Lower leg skin (tissue), 4 donors: ENCODE measurements around the gene MRPL49. TPM values are rescaled to one million over a fixed set of nuclear protein-coding genes. Genes with fewer than 3 reads are reported as not detected.
A peak's percentile ranks its signal among the peaks of the same experiment; 100 is the strongest.

Experiments used
- DNase-seq, 2 donors: peaks; one replicate each; pipeline ENCODE4 v3.0.0-alpha.2; 2019; ENCODE audit warnings: low spot score in 2 of 2
- H3K4me3 ChIP-seq: fragments of 200-600 bp; sonication (generic); 2 replicates; pipeline ENCODE4 v1.5.1; 2017; ENCODE audit warnings: mild to moderate bottlenecking, low read depth; ENCODE audit not compliant: poor library complexity, severe bottlenecking
- CTCF ChIP-seq, 3 donors: fragments of 450-650 bp; IDR thresholded peaks; one replicate each; pipeline ENCODE4 v1.5.1; 2016; ENCODE audit warnings: antibody characterized with exemption in 3 of 3, mild to moderate bottlenecking in 3 of 3, moderate library complexity in 2 of 3
- POLR2A ChIP-seq, 2 donors: fragments of 450-650 bp; IDR thresholded peaks; one replicate each; pipeline ENCODE4 v1.6.1; 2016 to 2017; ENCODE audit warnings: antibody characterized with exemption in 2 of 2, mild to moderate bottlenecking in 1 of 2, moderate library complexity in 1 of 2
- WGBS, 2 donors: methylation state at CpG; one replicate each; pipeline ENCODE4 v1.1.5; 2018; 5-methylcytosine and 5-hydroxymethylcytosine counted together
- intact Hi-C: fragments of 100-400 bp; cut with DNase I; formaldehyde crosslinking; loops from one replicate; pipeline ENCODE4 v1.15.0; 2023; ENCODE audit warnings: low total_unique reads
- total RNA-seq, 4 donors: library from RNA; depleted of rRNA; stranded (reverse); fragments of >200 nt; gene quantifications; one replicate each; pipeline ENCODE4 v1.1.0, GENCODE V29; 2016

MRPL49 gene
- total RNA-seq = 100 to 1,000 TPM in 1 of 4 donors, 10 to 100 TPM in 3; 61.0 to 107 (median 82.4) TPM

DNA sequence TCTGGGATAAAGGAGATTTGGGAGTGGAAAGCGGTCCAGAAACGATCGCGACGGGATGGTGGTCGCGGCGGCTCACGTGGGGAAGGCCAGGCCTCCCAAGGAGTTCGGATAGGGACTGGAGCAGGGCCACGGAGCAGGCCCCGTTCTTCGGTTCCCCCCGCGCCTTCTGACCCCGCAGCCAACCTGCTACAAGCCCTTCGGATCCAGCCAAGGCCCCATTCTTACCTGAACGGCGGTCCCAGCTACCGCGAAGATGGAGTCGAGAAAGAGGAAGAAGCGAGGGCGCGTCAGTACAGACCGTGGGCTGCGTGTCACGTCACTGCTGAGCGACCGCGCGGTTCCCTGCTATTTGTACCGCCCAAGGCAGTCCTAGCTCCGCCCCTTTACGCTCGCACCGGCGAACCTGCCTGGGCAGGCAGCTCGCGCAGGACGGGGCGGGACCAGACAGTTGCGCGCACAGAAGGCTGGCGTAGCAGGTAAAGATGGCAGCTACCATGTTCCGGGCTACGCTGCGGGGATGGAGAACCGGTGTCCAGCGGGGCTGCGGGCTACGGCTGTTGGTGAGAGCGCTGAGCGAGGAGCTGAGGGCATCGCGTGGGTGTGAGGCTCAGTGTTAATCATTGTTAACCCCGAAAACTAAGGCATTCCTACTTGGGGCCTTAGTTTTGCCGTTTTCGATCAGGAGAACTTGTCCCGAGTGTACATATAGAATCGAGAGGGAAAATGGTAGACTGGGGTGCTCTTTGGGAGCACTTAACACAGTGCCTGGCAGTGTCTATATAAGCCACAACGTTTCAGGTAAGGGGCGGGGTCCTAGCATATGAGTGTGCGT is at the start of gene MRPL49, which contains the start of gene FAU:
Gene MRPL49, plus strand, starts transcription at position 457 of the 832 bp plus-strand sequence. Its CDS starts 26 bp downstream, at position 483.
Gene FAU, minus strand, starts transcription at position 270 of the 832 bp plus-strand sequence. CDS start 321 bp downstream, outside the sequence.
- H3K4me3 ChIP-seq = peak within 1 kb of the TSS; percentile 80
- TF ChIP-seq CTCF (IDR thresholded peaks at IDR 0.05) = no peak
- no peak for TF ChIP-seq POLR2A (IDR thresholded peaks at IDR 0.05)
- intact Hi-C loops = no loop called here
- 0% methylated on average over 48 to 64 of the region's 64 CpGs for WGBS, 2 donors
- peak; percentile 97 to 100 for DNase-seq

DNA sequence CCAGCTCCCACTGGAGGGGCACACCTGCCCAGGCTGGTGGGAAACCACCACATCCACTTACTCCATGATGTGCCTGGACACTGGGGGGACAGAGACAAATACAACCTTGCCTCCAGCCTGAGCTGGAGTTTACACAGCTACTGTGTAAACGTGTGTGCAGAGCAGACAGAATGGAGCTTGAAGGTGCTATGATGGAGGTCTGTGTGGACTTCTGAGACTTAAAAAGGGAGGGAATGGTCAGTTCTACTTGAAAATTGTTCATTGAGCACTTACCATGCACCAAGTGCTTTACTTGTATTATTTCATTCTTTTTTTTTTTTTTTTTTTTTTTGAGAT is 49.5 kb upstream of the MRPL49 start:
- WGBS, 2 donors = 55 to 62% methylated on average over 1 of the region's 1 CpG
- TF ChIP-seq CTCF (IDR thresholded peaks at IDR 0.05) (no peak), POLR2A (IDR thresholded peaks at IDR 0.05) (no peak)
- no peak for DNase-seq
- intact Hi-C loops = no loop called here
- no peak overlapping the region for H3K4me3 ChIP-seq

- H3K4me3 ChIP-seq = no peak overlapping the region
- no peak for DNase-seq
- 76 to 77% methylated on average over 4 of the region's 4 CpGs for WGBS, 2 donors
- TF ChIP-seq CTCF (IDR thresholded peaks at IDR 0.05) (no peak), POLR2A (IDR thresholded peaks at IDR 0.05) (no peak)
- intact Hi-C loops = no loop called here
These were observed 44.7 kb upstream of the MRPL49 start for GRCh38 chr11:65077451-65077850.

DNA sequence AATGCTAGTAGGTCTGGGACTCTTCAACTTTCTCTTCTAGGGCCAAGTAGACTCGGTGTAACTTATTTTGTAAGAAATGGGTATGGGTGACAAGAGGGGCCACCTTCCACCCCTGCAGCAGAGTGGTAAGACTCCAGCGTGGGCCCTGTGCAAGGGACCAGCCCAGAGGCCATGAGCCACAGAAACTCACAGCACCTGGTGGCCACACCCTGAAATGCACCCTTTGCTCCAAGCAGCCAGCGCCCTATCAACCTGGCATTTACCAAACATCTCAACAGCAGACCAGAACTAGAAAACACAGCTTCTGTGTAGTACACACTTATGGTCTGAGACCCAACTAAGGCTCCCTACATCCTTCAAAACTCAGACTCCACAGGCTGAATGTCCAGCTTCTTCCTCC is 44.0 kb upstream of the MRPL49 start:
- no peak for DNase-seq
- intact Hi-C loops = no loop called here
- no peak overlapping the region for H3K4me3 ChIP-seq
- WGBS, 2 donors = 57 to 64% methylated on average over 3 of the region's 3 CpGs
- no peak for TF ChIP-seq CTCF (IDR thresholded peaks at IDR 0.05)
- TF ChIP-seq POLR2A (IDR thresholded peaks at IDR 0.05) = no peak

- no peak for TF ChIP-seq CTCF (IDR thresholded peaks at IDR 0.05)
- no peak for TF ChIP-seq POLR2A (IDR thresholded peaks at IDR 0.05)
- WGBS, 2 donors = 88 to 89% methylated on average over 8 to 9 of the region's 9 CpGs
- intact Hi-C loops = no loop called here
- no peak overlapping the region for H3K4me3 ChIP-seq
- DNase-seq = no peak
These were observed 43.3 kb upstream of the MRPL49 start for GRCh38 chr11:65078786-65079342.
